ENCODE data around the gene AMHR2. TPM values are rescaled to one million over a fixed set of nuclear protein-coding genes. Genes with fewer than 3 reads are reported as not detected.

Gene AMHR2
- polyA plus RNA-seq, 1 donor from 2014 or later = not detected

DNA sequence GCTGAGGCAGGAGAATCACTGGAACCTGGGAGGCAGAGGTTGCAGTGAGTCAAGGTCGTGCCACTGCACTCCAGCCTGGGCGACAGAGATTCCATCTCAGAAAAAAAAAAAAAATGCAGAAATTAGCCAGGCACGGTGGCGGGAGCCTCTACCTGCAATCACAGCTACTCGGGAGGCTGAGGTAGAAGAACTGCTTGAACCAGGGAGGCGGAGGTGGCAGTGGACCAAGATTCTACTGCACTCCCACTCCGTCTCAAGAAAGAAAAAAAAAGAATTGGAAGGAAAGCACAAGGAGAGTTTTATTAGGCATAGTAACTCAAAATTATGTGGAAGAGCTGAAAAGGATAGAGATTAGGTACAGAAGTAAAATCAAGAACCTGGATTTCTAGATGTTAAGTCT, 20.8 kb upstream of the AMHR2 start:
- Histone ChIP-seq H3F3A (ENCODE audit: insufficient read depth, low read length, poor library complexity, severe bottlenecking) (no peaks in the 10 kb centered on the region), H3K4me3 (ENCODE audit: low read length) (no peak overlapping the region), H3K27ac (ENCODE audit: low read length) (no peak overlapping the region), H3K9me2 (ENCODE audit: insufficient read depth, low read length) (no peaks in the 10 kb centered on the region), H3K4me2 (ENCODE audit: low read length) (no peak overlapping the region), H4K20me1 (ENCODE audit: insufficient read depth) (no peaks in the 10 kb centered on the region), H2AFZ (ENCODE audit: low read depth, low read length) (no peak overlapping the region), H3K36me3 (ENCODE audit: insufficient read depth, low read length) (no peaks in the 10 kb centered on the region), H3K9me3 (ENCODE audit: low read length) (no peaks in the 10 kb centered on the region), H3K79me2 (replicated peaks; ENCODE audit: insufficient read depth, low read length) (peaks cover 7% of the 10 kb centered on the region), H3K9ac (ENCODE audit: low read length) (no peak overlapping the region), H3K27me3 (ENCODE audit: insufficient read depth, low read depth, low read length) (no peaks in the 10 kb centered on the region)
- TF ChIP-seq EZH2 (IDR thresholded peaks at IDR 0.05; ENCODE audit: borderline replicate concordance, insufficient read depth, low read length, poor library complexity, severe bottlenecking) = no peak
- no peak for TF ChIP-seq POLR2AphosphoS5 (IDR thresholded peaks at IDR 0.05)
- no peak for TF ChIP-seq SMC3 (conservative IDR thresholded peaks at IDR 0.05; ENCODE audit: poor library complexity)
- TF ChIP-seq, protein P1, sequence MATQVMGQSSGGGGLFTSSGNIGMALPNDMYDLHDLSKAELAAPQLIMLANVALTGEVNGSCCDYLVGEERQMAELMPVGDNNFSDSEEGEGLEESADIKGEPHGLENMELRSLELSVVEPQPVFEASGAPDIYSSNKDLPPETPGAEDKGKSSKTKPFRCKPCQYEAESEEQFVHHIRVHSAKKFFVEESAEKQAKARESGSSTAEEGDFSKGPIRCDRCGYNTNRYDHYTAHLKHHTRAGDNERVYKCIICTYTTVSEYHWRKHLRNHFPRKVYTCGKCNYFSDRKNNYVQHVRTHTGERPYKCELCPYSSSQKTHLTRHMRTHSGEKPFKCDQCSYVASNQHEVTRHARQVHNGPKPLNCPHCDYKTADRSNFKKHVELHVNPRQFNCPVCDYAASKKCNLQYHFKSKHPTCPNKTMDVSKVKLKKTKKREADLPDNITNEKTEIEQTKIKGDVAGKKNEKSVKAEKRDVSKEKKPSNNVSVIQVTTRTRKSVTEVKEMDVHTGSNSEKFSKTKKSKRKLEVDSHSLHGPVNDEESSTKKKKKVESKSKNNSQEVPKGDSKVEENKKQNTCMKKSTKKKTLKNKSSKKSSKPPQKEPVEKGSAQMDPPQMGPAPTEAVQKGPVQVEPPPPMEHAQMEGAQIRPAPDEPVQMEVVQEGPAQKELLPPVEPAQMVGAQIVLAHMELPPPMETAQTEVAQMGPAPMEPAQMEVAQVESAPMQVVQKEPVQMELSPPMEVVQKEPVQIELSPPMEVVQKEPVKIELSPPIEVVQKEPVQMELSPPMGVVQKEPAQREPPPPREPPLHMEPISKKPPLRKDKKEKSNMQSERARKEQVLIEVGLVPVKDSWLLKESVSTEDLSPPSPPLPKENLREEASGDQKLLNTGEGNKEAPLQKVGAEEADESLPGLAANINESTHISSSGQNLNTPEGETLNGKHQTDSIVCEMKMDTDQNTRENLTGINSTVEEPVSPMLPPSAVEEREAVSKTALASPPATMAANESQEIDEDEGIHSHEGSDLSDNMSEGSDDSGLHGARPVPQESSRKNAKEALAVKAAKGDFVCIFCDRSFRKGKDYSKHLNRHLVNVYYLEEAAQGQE (IDR thresholded peaks at IDR 0.05; ENCODE audit: borderline replicate concordance) = no peak
- TF ChIP-seq MXI1 (conservative IDR thresholded peaks at IDR 0.05; ENCODE audit: poor library complexity, severe bottlenecking) = no peak
- TF ChIP-seq, protein P2, sequence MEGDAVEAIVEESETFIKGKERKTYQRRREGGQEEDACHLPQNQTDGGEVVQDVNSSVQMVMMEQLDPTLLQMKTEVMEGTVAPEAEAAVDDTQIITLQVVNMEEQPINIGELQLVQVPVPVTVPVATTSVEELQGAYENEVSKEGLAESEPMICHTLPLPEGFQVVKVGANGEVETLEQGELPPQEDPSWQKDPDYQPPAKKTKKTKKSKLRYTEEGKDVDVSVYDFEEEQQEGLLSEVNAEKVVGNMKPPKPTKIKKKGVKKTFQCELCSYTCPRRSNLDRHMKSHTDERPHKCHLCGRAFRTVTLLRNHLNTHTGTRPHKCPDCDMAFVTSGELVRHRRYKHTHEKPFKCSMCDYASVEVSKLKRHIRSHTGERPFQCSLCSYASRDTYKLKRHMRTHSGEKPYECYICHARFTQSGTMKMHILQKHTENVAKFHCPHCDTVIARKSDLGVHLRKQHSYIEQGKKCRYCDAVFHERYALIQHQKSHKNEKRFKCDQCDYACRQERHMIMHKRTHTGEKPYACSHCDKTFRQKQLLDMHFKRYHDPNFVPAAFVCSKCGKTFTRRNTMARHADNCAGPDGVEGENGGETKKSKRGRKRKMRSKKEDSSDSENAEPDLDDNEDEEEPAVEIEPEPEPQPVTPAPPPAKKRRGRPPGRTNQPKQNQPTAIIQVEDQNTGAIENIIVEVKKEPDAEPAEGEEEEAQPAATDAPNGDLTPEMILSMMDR (IDR thresholded peaks at IDR 0.05; ENCODE audit: poor library complexity, severe bottlenecking) = no peak
- TF ChIP-seq TAF1 (IDR thresholded peaks at IDR 0.05; ENCODE audit: low read depth) = no peak
- TF ChIP-seq RAD21 (conservative IDR thresholded peaks at IDR 0.05) = no peak
- no peak for TF ChIP-seq EP300 (conservative IDR thresholded peaks at IDR 0.05; ENCODE audit: poor library complexity, severe bottlenecking)

DNA sequence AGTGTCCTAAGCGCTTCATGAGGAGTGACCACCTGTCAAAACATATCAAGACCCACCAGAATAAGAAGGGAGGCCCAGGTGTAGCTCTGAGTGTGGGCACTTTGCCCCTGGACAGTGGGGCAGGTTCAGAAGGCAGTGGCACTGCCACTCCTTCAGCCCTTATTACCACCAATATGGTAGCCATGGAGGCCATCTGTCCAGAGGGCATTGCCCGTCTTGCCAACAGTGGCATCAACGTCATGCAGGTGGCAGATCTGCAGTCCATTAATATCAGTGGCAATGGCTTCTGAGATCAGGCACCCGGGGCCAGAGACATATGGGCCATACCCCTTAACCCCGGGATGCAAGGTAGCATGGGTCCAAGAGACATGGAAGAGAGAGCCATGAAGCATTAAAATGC, 12.7 kb upstream of the AMHR2 start:
- Histone ChIP-seq H3K4me2 (ENCODE audit: low read length) (no peak overlapping the region), H2AFZ (ENCODE audit: low read depth, low read length) (no peak overlapping the region), H3F3A (ENCODE audit: insufficient read depth, low read length, poor library complexity, severe bottlenecking) (no peaks in the 10 kb centered on the region), H3K9ac (ENCODE audit: low read length) (no peak overlapping the region), H3K79me2 (replicated peaks; ENCODE audit: insufficient read depth, low read length) (no peaks in the 10 kb centered on the region), H3K27me3 (ENCODE audit: insufficient read depth, low read depth, low read length) (no peaks in the 10 kb centered on the region), H3K9me2 (ENCODE audit: insufficient read depth, low read length) (no peaks in the 10 kb centered on the region), H3K9me3 (ENCODE audit: low read length) (no peaks in the 10 kb centered on the region), H3K36me3 (ENCODE audit: insufficient read depth, low read length) (peaks cover 6% of the 10 kb centered on the region), H3K4me3 (ENCODE audit: low read length) (no peak overlapping the region), H3K27ac (ENCODE audit: low read length) (no peak overlapping the region), H4K20me1 (ENCODE audit: insufficient read depth) (no peaks in the 10 kb centered on the region)
- no peak for TF ChIP-seq MXI1 (conservative IDR thresholded peaks at IDR 0.05; ENCODE audit: poor library complexity, severe bottlenecking)

Data from neural cell (in vitro differentiated cells).